ENCODE data around the gene TANGO6. TPM values are rescaled to one million over a fixed set of nuclear protein-coding genes. Genes with fewer than 3 reads are reported as not detected.

Gene TANGO6
- total RNA-seq, 1 donor from 2014 or later, result 23.0 TPM

GRCh38 chr16:68860978-68861892, 17.9 kb downstream of the TANGO6 start:
- DNase-seq (ENCODE audit: low spot score), result no peak

GRCh38 chr16:68866933-68867332, 23.6 kb downstream of the TANGO6 start:
- DNase-seq (ENCODE audit: low spot score), result no peak

- DNase-seq (ENCODE audit: low spot score), result no peak
Measured at GRCh38 chr16:68869492-68870088, 26.3 kb downstream of the TANGO6 start.

DNA sequence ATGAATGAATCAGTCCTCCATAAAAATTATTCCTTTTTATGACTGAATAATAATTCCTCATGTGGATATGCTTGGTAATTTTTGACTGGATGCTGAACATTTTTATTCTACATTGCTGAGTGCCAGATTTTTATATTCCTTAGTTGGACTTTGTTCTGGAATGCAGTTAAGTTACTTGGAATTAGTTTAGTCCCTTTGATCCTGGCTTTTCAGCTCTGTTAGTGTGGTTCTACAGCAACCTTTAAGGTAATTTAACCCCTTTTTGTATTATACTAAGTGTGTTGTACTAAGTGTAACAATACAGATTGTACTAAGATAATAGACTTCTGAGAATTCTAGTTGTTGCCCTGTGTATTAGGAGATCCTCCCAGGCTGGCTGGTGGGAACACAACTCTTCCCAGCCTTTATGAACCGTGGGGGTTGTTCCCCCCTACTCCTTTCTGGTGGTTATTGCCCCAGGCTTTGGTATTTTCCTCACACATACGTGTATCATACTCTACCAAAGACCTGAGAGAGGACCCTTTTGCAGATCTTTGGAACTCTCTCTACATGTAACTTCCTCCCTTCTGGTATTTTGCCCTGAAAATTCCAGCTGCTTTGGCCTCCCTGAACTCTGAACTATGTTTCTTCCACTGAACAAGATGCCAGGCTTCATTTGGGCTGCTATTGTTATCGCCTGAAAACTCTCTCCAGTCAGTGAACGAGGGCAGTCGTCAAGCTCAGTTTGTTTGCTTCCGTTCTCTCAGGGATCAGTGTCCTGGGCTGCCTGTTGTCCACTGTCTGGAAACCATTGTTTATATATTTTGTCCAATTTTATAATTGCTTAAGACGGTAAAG, 30.5 kb downstream of the TANGO6 start:
- DNase-seq (ENCODE audit: low spot score), result no peak

- no peak for DNase-seq (ENCODE audit: low spot score)
Measured at GRCh38 chr16:68875871-68876270, 32.5 kb downstream of the TANGO6 start.

DNA sequence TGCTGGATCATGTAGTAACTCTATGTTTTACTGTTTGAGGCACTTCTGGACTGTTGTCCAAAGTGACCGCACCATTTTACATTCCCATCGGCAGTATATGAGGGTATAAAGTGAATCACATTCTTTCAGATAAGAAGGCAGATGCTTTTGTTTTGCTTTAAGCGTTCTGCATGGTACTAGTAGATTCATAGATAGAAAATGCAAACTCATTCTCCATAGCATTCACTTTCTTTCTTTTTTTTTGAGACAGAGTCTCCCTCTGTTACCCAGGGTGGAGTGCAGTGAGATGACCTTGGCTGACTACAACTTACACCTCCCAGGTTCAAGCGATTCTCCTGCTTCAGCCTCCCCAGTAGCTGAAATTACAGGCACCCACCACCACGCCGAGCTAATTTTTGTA, 40.4 kb downstream of the TANGO6 start:
- DNase-seq (ENCODE audit: low spot score), result no peak

DNA sequence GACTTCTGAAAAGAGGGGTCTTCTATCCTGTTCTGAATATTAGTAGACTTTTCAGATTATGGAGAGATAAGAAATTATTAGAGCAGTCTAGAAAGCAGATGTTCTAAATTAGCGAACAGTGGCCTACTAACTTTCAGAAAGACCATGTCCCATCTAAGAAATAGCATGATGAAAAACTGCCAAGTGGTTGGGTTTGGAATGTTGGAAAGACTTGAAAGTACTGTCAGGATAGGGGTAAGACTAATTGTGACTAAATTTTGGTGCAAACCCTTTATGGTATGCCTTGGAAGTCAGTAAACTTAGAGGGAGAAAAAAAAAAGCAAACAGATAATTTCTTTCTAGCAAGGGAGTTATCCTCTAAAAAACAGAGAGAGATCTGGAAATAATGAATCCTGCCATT, 41.1 kb downstream of the TANGO6 start:
- DNase-seq (ENCODE audit: low spot score), result no peak

DNA sequence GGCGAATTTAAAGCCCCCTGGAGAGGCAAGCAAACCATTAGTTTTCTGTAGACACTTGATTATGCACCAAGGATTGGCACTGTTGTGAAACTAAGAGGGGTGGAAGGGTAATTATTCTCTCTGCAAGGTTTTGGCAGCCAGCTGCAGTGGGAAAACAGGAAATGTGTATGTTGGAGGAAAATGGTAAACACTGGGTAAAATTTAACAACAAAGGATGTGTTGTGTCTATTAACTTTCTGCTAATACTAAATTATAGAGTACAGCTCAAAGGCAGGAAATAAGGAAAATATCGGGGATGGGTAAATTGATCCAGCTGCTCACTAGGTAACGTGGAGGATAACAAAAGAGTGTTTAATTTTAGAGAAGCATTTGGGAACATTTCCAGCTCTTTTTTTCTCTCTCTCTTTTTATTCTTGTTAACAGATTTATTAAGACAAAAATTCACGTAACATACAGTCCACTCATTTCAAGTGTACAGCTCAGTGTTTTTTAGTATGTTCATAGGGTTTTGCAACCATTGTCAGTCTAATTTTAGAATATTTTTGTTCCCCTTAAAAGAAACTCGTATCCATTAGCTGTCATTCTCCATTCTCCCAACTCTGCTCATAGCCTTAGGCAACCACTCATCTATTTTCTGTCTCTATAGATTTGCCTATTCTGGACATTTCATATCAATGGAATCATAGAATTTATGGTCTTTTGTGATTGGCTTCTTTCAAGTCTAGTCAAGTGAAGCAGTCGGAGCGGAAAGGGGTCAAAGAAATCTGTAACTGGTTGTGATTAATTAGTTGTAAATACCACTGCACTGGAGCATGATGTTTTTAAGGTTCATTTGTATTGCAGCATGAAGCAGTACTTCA, 41.8 kb downstream of the TANGO6 start:
- DNase-seq (ENCODE audit: low spot score), result no peak

- DNase-seq (ENCODE audit: low spot score), result no peak
Measured at GRCh38 chr16:68887107-68887506, 43.8 kb downstream of the TANGO6 start.

DNA sequence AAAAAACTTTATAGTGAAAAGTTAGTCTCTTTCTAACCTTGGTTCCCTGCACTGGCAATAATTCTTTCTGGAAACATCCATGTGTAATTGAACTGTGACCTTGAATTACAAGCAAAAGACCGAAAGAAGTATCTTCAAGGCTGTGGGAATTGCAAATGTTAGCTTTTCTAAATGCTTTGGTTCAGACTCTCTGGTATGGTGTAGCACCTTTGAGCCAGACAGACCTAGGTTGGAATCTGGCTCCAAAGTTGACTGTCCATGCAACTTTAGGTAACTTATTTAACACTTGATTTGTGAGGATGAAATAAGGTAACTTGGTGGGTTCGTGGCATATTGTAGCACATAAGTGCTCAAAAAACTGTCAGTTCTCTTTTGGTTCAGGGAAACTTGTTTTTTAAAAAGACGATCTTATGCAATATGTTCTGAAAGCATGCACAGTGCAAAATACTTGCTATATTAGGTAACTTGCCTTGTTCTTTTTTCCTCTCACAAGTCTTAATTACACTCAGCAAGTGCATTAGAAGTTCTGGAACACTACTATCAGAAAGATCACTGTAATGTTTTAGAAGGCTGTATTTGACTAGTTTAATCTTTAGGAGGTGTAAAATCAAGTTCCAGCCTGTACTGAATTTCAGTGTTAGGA, 46.3 kb downstream of the TANGO6 start:
- DNase-seq (ENCODE audit: low spot score), result no peak

DNA sequence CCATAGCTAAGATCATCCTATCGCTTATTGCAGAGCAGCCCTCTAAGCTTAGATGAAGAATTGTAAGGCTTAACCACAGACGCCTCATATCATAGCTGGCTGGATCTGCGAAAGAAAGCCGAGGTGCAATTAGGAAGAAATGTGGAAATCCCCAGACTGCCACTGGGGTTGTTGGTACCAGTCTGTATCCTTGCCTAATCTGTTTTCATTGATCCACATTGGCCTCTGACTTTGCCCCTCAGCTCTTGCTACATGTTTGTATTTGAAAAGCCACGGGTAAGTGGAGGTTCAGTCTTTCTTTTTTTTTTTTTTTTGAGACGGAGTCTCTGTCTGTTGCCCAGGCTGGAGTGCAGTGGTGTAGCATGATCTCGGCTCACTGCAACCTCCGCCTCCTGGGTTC, 48.9 kb downstream of the TANGO6 start:
- no peak for DNase-seq (ENCODE audit: low spot score)

DNA sequence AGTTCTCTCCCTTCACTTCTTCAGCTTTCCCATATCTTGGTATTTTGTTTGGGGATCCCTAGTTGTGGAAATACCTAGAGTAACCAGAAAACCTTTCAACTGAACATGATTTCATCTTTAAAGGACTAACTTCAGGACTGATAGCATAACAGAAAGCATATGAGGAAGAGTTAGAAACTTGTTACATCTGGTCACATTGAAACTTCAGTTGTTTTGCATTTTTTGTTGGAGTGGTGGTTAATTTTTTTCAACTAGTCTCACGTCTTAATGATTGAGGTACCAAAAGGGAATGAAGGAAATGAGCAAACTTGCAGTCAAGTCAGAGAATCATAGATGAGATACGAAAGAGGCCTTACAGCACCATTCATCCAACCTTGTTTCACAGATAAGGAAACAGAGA, 49.6 kb downstream of the TANGO6 start:
- no peak for DNase-seq (ENCODE audit: low spot score)

GRCh38 chr16:68893710-68894705, 50.7 kb downstream of the TANGO6 start:
- no peak for DNase-seq (ENCODE audit: low spot score)

GRCh38 chr16:68894714-68895113, 51.4 kb downstream of the TANGO6 start:
- no peak for DNase-seq (ENCODE audit: low spot score)

DNA sequence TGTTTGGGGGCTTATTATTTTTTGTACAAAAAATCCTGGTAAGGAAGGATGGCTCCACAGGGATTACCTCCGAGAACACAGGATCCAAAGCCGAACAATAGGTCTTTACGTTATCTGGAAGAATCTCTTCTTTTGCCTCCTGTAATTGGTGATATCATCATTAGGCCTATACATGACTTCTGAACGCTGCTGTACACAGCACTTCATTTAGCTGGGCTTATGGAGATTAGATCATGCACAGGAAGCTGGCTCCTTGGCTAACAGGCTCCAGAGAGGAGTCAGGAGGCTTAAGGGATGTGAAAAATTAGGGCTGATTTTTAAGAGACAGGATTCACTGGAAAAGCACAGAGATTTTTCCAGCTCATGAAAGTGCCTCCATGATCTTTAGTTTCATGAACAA, 54.7 kb downstream of the TANGO6 start:
- no peak for DNase-seq (ENCODE audit: low spot score)

GRCh38 chr16:68900009-68900408, 56.7 kb downstream of the TANGO6 start:
- no peak for DNase-seq (ENCODE audit: low spot score)

DNA sequence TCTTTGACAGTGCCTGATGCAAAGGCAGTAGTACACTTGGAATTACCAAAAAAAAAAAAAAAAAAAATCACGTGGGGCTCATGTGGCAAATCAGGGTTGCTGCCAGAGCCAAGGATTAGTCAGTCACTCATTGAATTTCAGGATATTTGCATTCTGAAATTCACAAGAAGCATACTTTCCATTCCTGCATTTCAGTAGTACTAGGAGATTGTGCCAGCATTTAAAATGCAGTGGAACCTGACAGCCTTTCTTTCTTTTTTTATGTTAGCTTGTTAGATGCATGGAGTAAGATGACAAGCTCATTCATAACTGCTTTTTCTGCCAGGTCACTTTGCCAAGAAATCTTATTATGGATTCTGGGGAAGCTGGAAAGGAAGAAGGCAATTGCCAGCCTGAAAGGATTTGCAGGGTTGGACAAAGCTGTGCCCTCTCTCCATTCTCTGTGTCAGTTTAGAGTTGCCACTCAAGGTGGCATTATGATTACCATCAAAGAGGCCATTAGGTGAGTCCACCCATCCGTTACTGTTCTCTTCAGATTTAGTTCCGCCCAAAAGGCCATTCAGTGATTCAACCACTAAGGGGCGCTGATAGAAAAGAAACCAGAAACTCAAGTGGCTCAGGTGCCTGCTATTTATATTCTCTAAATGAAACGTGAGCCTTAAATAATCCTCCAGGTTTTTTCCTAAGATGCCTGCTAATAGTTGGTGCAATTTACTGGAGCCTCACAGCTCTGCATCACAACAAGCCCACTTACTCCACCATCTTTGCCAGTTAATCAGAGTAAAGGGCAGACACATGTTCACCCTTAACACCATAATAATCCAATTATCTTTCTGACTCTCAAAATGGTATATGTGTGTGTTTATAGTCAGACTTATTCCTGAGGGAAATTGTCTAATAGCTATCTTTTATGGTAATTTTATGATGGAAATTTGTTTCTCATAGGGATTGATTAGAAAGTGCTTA, 59.0 kb downstream of the TANGO6 start:
- DNase-seq (ENCODE audit: low spot score), result no peak

- DNase-seq (ENCODE audit: low spot score), result no peak
Measured at GRCh38 chr16:68902969-68903345, 59.6 kb downstream of the TANGO6 start.
